Ovary (tissue), 3 donors: ENCODE measurements around the gene TRMT5.

Experiments
- POLR2A ChIP-seq: fragments of 450-650 bp; IDR thresholded peaks from one replicate; pipeline ENCODE4 v1.6.1; 2017; ENCODE audit warnings: antibody characterized with exemption, mild to moderate bottlenecking, moderate library complexity
- TF ChIP-seq, protein P1 (sequence below), 3 donors: fragments of 450-650 bp in 2 of 3; fragments of 200-600 bp in 1 of 3; IDR thresholded peaks; one replicate each; pipeline versions ENCODE4 v1.5.1 to v1.8.0; 2016 to 2022; ENCODE audit warnings: antibody characterized with exemption in 3 of 3, mild to moderate bottlenecking in 1 of 3
- donor health status: DM: no; HTN: no; CAD: no.

DNA sequence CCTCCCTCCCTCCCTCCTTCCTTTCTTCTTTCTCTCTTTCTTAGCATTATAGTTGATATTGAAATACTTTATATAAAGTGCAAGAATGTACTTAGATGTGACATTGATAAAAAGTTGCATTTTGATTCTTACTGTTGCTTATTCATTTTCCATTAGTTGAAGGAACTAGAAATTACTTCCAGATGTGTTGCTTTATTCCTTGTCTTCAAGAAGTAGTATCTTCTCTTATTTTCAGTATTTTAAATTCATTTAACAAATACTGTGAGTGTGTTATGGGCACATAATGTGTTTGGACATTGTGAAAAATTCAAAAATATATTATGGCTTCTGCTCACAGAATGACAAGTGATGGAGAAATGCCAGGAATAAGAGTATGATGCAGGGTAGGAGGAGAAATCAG lies 45.6 kb downstream of the TRMT5 start:
- TF ChIP-seq POLR2A, result no peak
- TF ChIP-seq, protein P1, sequence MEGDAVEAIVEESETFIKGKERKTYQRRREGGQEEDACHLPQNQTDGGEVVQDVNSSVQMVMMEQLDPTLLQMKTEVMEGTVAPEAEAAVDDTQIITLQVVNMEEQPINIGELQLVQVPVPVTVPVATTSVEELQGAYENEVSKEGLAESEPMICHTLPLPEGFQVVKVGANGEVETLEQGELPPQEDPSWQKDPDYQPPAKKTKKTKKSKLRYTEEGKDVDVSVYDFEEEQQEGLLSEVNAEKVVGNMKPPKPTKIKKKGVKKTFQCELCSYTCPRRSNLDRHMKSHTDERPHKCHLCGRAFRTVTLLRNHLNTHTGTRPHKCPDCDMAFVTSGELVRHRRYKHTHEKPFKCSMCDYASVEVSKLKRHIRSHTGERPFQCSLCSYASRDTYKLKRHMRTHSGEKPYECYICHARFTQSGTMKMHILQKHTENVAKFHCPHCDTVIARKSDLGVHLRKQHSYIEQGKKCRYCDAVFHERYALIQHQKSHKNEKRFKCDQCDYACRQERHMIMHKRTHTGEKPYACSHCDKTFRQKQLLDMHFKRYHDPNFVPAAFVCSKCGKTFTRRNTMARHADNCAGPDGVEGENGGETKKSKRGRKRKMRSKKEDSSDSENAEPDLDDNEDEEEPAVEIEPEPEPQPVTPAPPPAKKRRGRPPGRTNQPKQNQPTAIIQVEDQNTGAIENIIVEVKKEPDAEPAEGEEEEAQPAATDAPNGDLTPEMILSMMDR (IDR thresholded peaks at IDR 0.05), result no peak
